Adrenal gland (tissue), 5 donors: ENCODE measurements around the gene GOLGA8S.
"Not testable (repeated sequence)": the region's sequence is repeated elsewhere in the genome, so short reads cannot be mapped to it uniquely, and the experiment has no call there.

Experiments used
- POLR2A ChIP-seq, 2 donors: fragments of 450-650 bp; IDR thresholded peaks; one replicate each; pipeline ENCODE4 v1.6.1; 2017; ENCODE audit warnings: antibody characterized with exemption in 2 of 2, mild to moderate bottlenecking in 2 of 2, moderate library complexity in 1 of 2
- TF ChIP-seq, protein P1 (sequence below), 6 experiments: fragments of 450-650 bp in 4 of 6; fragments of 200-600 bp in 2 of 6; sonication (generic) in 1 of 6; IDR thresholded peaks; 1 replicate in 5 of 6; 2 replicates in 1 of 6; pipeline versions ENCODE4 v1.5.1 to v1.8.0; 2016 to 2021; ENCODE audit warnings: antibody characterized with exemption in 6 of 6, mild to moderate bottlenecking in 2 of 6, moderate library complexity in 1 of 6
- donor health status: DM: no; HTN: no; CAD: no.

DNA sequence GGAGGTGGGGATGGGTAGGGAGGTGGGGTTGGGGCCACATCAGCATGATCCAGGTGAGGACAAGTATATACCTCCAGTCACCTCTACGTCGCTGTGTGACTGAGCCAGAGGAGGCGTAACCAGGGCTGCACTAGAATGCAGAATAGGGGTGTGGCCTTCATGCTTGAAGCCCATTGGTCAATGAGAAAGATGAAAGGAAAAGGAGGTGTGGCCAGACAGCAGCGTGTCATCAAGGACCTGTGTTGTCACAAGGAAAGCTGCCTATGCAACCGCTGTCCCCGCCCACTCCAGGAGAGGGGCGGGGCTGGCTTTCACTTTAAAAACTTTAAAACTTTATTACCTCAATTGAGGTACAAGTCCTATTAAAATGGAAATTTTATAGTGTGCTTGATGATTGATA, 20.5 kb upstream of the GOLGA8S start, which contains the start of gene GOLGA6L26:
- TF ChIP-seq, protein P1, sequence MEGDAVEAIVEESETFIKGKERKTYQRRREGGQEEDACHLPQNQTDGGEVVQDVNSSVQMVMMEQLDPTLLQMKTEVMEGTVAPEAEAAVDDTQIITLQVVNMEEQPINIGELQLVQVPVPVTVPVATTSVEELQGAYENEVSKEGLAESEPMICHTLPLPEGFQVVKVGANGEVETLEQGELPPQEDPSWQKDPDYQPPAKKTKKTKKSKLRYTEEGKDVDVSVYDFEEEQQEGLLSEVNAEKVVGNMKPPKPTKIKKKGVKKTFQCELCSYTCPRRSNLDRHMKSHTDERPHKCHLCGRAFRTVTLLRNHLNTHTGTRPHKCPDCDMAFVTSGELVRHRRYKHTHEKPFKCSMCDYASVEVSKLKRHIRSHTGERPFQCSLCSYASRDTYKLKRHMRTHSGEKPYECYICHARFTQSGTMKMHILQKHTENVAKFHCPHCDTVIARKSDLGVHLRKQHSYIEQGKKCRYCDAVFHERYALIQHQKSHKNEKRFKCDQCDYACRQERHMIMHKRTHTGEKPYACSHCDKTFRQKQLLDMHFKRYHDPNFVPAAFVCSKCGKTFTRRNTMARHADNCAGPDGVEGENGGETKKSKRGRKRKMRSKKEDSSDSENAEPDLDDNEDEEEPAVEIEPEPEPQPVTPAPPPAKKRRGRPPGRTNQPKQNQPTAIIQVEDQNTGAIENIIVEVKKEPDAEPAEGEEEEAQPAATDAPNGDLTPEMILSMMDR (IDR thresholded peaks at IDR 0.05): not testable (repeated sequence)
- TF ChIP-seq POLR2A (IDR thresholded peaks at IDR 0.05): not testable (repeated sequence)
